NCI-H1092 (cell line): Measurements from ENCODE around the gene CAMKMT.

Experiments
- DNase-seq: peaks from one replicate; lab custom pipeline; 2025; lab: John Stamatoyannopoulos, UW

The CAMKMT gene

DNA sequence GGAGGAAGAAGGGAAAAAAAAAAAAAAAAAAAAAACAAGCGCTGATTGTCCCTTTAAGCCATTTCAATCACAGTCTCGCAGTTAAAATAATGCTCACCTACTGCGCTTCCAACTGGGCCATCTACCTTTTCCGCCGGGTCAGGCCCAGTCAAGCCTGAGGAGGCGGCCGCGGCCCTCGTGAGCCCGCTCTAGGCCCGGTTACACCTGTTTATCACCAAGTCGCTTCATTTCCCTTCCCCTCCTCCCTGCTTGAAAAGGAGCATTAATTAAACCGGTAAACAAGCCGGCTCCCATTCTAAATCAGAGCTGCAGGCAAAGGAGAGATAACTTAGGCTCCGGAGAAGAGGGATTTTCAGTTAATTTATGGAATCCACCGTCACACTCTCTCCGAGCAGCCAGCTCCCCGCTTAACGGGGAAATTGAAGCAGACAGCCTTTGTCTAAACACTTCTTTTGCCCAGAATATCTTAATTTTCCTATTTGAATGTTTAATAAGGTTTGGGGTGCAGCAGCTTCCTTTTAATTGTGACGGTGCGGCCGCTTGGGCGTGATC lies 439.6 kb downstream of the CAMKMT start:
- DNase-seq: no peak

DNA sequence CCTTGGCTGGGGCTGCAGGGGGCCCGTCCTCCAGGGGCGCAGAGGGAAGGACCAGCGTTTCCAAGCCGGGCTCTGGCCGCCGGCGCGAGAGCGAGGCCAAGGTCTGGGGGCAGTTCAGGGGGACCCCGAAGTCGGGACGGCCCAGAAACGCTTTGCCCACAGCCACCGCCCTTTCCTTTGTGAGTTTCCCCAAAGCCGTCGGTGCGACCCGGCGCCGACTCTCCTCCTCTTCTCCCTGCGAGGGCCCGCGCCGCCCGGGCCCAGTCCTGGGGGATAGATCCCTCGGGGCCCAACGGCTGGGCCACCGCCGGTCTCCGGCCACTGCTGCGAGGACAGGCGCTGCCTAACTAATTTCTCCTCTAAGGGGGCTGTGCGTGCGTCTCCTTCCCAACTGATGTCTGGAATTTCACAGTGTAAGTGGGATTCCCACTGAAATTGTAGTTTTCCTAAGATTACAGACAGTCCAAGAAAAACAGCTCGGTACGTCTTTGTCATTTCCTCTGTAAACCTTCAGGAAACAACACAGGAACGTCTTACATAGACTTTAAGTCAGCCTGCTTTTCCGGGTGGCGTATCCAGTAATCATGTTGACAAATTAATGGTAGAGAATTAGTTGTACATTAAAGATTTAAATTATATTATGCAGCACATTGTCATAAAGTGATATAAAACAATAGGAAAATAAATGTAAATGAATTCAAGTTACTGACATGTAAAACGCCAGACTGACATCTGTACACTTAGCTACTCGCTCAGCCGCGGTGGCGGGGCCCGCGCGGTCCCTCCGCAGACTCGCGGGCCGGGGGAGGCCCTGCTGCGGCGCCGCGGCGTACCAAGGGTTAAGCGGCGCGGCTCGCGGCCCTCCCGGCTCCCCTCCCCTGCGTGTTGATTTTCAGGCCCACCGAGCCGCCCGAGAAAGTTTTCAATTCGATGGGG lies 440.4 kb downstream of the CAMKMT start:
- DNase-seq: no peak

GRCh38 chr2:44802777-44803424 lies 441.2 kb downstream of the CAMKMT start:
- no peak for DNase-seq

DNA sequence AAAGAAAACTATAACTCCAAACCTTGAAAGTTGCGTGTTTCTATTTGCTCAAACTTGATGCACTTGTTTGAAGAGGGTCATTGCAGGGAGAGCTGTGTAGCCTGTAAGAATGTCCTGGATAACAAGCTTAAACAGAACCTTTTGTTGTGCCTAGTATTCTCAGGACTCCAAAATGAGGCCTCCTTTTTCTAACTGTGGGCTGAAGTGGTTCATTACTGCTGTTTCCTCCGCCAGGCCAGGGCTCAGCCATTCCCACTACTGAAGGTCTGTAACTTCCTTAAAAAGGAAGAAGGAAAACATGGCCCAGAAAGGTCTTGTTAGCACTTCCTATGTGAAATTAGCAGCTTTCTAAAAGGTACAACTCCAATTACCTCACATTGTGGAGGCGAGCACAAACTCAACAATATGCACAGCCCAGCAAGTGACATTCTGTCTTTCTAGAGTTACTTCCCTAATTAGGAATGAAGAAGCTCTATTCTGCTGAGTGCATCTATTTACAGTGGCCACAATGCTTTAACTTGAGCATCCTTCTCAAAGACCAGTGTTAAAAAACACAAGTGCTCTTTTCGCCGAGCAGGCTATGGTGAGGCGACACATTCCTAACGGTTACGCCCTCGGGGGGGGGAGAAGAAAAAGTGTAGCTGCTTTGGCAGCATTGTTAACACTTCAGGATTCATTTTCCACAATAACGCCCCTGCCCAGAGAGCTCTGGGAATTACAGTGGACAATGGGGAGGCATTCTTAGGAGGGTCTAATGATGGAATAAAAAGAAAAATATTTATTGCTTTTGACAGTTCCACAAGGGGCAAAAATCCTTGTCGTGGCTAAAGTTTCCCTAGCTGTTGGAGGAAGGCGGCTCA lies 442.9 kb downstream of the CAMKMT start:
- no peak for DNase-seq

GRCh38 chr2:44805401-44806235 lies 443.9 kb downstream of the CAMKMT start:
- DNase-seq: no peak

GRCh38 chr2:44807201-44808025 lies 445.7 kb downstream of the CAMKMT start:
- no peak for DNase-seq

DNA sequence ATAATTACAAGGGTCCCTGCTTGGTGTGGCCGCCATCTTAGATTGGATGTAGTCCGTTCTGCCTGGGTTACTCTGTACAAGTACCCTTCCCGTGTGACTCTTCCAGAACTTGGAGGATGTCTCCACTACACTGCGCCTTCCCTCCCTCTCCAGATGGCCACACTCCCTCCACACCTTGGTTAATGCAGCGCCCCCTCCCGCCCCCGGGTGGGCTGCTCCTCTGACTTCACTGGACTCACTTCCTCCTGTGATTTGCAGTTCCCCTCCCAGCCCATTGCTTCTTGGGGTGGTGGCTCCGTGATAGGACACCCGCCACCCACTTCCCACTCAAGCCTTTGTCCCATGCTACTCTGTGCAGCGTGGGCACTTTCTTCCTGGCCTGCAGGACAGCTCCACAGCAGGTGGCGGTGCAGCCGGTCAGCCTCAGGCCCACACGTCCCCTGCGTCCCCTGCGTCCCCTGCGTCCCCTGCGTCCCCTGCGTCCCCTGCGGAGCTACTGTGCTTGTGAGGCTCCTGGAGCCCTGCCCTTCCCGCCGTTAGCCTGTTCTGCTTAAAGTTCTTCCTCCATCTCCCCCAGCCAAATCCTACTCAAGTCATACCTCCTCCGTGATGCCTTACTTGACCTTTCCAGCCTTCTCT lies 449.3 kb downstream of the CAMKMT start:
- DNase-seq: no peak

DNA sequence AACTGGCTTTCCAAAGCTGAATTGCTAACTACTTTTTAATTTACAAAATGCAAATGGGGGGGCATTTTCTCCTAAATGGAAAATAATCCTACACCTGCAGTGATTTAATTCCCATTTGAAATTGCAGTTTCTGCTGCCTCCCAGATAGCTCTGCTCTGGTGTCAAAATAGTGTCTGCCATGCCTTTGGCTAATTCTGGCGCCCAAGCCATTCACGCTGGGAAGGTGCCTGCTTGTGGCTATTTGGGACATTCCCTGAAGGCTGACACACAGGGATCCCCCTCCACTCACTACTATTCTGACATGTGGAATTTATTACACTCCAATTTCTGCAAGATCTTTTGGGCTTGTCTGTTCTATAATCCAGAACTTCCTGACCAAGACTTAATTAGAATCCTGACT lies 451.4 kb downstream of the CAMKMT start:
- DNase-seq: no peak

- no peak for DNase-seq
Observed at GRCh38 chr2:44813658-44814057, 451.9 kb downstream of the CAMKMT start.

GRCh38 chr2:44817256-44817655 lies 455.5 kb downstream of the CAMKMT start:
- no peak for DNase-seq

GRCh38 chr2:44817673-44818335 lies 456.1 kb downstream of the CAMKMT start:
- no peak for DNase-seq

DNA sequence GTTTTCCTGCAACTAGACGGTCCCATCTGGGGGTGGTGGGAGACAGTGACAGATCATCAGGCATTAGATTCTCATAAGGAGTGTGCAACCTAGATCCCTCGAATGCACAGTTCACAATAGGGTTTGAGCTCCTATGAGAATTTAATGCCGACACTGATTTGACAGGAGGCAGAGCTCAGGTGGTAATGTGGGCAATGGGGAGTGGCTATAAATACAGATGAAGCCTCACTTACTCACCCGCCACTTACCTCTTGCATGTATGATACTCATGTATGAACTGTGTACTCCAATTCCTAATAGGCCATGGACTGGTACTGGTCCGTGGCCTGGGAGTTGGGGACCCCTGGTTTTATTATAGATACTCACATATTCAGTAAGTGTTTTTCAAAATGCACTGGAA lies 457.3 kb downstream of the CAMKMT start:
- DNase-seq: no peak

- DNase-seq: no peak
Observed at GRCh38 chr2:44821500-44821899, 459.8 kb downstream of the CAMKMT start.

DNA sequence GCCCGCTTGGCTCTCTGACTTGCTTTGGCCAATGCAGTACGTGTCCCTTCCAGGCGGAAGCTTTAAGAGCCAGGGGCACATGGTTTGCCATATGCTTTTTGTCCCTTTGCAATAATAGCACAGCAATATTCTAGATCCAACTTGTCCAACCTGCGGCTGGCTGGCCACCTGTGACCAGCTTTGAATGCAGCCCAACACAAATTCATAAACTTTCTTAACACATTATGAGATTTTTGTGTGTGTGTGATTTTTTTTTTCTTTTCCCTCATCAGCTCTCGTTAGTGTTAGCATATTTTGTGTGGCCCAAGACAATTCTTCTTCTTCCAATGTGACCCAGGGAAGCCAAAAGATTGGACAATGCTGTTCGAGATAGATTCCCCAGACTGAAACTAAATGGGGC lies 460.4 kb downstream of the CAMKMT start:
- DNase-seq: no peak
